HG03342 (cell line): ENCODE measurements around the gene VPS26B.
"Not testable (repeated sequence)": the region's sequence is repeated elsewhere in the genome, so short reads cannot be mapped to it uniquely, and the experiment has no call there.

Experiments used
- ATAC-seq: cut with Tn5 transposase; IDR thresholded peaks from one replicate; pipeline ENCODE4 v1.9.1; 2021; ENCODE audit warnings: mild to moderate bottlenecking, moderate library complexity; ENCODE audit not compliant: unreplicated experiment

VPS26B gene

DNA sequence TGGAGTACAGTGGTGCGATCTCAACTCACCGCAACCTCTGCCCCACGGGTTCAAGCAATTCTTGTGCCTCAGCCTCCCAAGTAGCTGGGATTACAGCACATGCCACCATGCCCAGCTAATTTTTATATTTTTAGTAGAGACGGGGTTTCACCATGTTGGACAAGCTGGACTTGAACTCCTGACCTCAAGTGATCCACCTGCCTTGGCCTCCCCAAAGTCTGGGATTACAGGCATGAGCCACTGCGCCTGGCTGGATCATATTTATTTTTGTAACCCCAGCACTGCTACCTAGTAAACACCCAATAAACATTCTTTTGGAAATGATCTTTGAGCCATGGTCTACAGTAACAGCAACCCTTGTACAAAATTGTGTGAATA lies 30.7 kb downstream of the VPS26B start:
- not testable (repeated sequence) for ATAC-seq

DNA sequence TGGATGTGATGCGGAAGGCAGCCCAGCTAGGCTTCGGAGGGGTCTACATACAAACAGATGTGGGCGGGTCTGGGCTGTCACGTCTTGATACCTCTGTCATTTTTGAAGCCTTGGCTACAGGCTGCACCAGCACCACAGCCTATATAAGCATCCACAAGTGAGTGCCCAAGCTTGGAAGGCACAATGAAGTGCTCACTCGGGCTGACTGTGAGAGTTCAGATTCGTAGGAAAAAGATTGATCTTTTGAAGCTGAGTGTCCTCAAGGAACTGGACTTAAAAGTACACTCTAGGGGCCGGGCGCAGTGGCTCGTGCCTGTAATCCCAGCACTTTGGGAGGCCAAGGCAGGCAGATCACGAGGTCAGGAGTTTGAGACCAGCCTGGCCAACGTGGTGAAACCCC lies 32.6 kb downstream of the VPS26B start:
- ATAC-seq = no peak

DNA sequence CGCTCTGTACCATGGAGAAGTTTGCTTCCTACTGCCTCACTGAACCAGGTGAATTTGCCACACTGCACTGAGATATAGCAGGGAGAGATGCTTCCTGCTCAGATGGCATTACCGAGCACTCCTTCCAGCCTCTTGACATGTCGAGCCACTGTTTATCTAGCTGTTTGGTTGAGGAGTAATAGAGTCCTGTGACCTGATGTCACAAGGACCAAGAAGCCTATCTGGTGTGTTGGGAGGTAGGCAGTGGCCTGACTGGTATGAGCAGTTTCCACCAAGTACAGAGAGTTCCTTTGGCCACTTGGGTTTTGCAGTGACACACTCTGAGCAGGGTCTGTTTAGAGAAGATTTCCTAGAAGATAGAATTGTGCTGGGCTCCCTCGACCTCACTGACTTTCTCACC lies 34.1 kb downstream of the VPS26B start:
- no peak for ATAC-seq

DNA sequence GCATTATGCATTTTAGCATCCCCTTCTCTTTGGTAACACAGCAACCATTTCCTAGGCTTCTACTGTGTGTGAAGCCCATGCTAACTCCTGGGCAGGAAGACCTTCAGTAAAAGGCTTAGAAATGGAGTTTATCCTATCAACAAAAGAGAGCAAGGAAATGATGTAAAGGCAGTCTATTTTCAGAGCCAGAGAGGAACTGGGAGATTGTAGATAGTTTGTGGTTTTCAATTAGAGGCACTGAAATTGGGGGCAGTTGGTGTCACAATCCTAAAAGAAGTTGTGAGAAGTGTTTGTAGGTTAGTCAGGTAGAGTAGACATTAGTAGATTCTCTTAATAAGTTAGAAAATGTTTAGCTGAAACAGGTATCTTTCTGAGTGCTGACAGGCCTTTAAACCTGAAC lies 36.0 kb downstream of the VPS26B start:
- ATAC-seq = no peak

DNA sequence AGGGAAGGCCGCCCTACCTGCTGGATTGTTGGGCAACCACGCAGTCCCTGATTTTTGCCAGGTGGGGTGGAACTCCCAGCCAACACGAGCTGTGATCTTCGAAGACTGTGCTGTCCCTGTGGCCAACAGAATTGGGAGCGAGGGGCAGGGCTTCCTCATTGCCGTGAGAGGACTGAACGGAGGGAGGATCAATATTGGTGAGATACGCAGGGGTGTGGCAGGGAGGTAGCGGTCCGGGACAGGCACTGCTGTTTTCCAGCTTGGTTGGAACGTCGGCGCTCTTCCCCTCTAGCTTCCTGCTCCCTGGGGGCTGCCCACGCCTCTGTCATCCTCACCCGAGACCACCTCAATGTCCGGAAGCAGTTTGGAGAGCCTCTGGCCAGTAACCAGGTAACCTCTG lies 36.5 kb downstream of the VPS26B start:
- no peak for ATAC-seq

DNA sequence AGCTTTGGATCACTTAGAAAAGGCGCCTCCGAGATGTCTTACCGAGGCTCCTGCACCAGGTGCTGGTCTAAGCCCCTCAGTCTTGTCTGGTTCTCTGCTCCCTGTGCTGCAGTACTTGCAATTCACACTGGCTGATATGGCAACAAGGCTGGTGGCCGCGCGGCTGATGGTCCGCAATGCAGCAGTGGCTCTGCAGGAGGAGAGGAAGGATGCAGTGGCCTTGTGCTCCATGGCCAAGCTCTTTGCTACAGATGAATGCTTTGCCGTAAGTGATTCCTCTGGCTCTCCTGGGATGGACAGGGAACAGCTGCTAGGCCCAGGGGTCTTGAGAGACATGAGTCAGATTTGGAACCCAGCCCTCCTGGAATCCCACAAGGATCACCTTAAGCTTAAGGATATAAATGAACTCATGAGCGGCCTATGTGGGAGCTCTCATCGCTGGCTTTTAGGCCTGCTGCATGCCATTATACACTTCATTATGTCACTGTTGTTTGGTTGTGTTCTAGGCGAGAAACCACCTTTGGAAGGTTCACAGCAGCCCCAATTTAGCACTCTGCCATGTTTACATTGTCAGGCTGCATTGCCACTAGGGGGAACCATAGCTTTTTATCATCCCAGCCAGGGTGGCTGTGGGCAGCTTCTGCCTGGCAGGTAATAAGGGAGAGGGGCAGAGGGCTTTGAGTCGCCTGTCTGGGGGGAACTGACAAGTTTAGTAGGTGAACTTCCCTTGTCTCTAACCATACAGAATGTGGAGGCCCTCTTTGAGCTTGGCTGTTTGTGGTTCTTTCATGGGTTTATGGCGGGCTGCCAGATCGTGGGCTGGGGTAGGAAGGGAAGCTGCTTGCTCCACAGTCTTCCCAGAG lies 37.4 kb downstream of the VPS26B start:
- ATAC-seq = no peak

DNA sequence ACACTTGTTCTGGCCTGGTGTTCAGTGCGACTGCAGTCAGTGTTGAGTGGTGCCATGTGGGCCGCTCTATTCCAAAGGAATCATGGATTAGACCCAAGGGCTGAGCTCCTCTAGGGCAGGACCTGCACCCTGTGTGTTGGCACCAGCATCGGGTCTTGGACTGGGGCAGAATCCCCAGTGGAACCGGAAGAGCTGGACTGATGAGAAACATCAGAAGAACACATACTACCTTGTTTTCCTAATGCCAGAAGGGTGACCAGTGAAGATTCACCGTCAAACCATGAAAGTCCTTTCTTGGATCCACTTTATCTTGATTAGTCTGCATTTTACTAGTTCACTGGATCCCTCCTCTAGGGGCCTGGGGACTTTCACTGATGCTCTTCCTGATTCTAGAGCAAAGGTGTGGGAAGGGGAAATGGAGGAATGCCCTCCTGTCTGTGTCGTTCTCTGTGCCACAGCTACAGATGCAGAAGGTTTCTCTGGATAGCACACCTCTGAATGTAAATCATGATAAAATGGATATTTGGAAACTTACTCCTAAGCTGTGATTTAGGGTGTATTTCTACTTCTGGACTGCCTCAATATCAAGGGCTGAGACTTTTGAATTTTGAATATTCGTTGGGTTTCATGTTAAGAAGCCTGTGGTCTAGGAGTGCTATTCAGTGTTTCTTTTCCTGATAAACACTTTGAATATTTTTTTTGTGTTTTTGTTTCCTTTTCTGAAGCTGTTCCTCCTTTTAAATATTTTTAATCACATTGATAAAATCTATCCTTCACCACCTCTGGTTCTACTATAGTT lies 40.7 kb downstream of the VPS26B start:
- no peak for ATAC-seq

DNA sequence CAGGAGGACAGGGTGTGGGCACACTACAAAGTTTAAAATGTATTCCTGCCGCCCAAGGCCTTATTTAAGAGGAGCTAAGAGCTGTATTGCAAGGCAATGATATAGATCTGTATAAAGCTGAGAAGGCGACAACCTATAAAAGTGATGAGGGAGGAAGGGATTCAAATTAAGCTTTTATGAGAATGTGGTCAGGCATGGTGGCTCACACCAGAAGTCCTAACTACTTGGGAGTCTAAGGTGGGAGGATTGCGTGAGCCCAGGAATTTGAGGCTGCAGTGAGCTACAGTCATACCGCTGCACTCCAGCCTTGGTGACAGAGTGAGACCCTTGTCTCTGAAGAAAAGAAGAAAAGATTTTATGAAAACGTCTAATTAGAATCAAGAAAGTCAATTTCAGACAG lies 42.0 kb downstream of the VPS26B start:
- ATAC-seq = no peak

DNA sequence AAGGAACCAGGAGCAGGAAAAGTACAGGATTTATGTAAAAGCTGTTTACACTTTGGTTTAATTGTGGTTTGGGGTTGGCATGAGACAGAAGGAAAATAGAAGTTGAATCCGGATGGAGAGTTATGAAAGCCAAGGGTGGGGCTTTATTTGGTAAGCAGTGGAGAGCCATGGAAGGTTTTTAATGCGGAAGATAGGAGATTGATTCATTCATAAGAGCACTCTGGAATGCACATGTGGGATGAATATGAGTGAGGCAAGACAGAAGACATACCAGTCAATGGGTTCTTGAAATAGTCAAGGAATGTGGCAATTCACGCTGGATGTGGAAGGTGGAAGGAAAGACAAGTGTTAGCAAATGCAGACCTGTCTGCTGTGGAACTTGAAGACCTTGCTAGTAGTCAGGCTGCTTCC lies 42.4 kb downstream of the VPS26B start:
- ATAC-seq = no peak

DNA sequence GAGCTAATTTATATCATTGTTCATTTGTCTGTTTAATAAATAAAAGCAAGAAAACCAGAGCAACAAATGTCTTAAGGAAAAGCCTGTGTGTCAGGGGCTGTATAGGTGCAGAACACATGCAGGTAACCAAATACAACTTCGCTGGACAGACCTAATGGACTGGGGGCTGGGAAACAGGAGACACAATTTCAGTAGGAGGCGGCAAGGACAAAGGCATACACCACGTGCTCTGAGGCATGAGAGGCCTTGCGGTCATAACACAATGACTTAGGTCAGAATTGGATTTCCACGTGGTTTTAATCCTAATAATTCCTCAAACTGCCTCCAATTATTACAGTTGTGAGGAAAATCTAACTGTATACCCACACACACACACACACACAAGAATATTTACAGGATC lies 43.0 kb downstream of the VPS26B start:
- no peak for ATAC-seq

DNA sequence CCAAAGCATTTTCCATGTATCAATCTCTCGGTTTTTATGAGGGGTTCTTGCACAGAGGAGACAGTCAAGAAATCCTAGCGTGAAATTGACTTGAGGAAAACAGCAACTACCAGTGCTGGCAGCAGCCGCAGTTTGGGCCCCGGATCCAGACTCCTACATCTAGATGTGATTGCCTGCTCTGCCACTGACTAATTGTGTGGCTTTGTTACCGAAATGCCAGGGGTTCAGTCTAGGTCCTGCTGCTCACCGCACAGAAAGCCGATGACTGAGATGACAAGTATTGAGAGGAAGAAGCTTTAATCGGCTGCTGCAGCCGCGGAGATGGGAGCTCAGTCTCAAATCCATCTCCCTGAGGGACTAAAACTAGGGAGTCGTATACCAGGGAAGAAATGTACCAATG lies 43.5 kb downstream of the VPS26B start:
- no peak for ATAC-seq

DNA sequence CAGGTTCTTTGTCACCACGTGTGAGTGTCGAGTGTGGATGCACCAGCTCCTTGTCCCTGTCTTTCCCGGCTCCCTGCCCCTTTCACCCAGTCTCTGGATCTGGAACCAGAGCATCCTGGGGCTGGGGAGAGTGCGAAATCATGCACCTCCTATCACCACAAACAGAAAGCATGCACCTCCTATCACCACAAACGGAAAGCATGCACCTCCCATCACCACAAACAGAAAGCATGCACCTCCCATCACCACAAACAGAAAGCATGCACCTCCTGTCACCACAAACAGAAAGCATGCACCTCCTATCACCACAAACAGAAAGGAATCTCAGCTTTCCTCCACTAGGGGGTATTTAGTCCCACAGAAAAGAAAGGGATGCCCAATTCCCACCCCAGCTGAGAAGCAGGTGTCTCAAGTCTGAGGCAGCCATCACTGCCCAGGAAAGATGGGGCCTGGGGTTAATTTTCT lies 45.8 kb downstream of the VPS26B start:
- ATAC-seq = no peak

DNA sequence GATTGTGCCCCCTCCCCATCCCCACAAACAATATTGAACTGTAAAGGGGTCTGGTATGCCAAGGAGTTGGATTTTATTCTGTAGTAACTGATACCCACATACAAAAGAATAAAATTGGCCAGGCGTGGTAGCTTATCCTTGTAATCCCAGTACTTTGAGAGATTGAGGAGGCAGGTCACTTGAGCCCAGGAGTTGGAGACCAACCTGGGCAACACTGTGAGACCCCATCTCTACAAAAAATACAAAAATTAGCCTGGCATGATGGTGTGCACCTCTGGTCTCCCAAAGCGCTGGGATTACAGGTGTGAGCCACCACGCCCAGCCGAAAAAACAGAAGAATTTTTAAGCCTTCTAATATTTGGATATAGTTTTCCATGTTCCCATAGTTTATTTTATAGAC lies 47.5 kb downstream of the VPS26B start:
- no peak for ATAC-seq

DNA sequence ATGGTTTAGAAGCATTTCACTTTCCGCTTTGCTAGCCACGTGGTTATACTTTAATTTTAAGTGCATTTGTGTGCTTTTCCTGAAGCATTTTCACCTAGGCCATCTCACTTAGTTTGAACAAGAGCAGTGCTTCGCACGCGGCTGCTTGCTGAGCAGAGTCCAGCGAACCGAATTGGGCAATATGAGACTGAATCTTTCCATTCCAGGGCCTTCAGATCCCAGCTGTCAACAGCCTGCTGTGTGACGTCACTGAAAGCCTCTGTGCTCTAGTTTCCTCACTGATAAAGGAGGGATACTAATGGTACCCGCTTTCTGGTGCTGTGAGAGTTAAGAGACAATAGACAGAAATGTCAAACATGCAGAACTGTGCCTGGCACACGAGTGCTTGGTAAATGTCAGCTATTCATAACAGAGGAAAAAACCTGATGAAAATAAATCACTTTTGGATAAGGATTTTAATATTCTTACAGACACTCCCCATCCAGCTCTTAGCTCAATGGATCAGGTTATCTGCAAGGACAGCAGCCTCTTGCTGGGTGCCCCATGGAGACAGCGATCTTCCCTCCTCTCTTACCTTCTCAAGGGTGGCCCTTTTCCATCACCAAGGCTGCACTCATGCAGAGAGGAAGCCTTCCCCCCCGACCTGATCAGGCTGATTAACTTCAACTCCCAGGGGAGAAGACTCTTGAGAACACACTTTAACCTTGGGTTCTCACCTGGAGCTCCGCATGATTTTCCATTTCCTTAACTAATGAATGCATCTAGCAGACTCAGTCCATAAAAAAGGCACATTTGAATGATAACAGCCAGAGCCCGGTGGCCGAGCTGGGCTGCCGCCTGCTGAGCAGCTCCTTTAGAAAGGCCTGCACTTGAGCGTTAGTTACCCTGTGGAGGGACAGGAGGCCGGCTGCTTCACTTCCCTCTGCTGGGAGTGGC lies 48.2 kb downstream of the VPS26B start:
- no peak for ATAC-seq

DNA sequence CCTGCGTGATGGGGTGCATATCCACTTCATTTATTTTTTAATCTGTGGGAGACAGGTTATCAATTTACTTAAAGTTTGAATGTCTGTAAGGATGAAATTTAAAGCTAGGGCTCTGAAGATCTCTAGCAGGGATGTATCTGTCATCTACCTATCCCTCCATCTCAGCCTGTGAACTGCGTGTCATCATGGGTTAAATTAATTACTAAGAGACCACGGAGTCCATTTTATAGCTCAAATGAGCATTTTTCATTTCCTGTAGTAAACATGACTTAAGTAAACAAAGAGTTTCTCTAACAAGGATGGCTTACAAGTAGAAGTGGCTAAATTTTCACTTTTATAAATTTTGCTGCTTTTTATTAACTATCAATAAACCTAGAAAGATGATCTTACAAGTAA lies 48.8 kb downstream of the VPS26B start:
- ATAC-seq = no peak

DNA sequence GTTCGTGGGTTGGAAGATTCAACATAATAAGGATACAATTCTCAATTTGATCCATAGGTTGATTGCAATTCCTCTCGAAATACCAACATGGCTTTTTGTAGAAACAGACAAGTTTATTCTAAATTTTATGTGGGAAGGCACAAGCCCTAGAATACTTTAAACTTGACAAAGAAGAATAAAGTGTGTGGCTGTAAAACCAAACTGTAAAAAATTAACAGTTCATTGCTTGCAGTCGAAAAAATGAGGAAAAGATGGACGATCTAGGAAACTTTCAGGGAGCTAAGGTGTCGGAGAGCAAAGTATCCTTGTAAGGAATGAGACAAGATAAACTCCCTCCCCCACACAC lies 50.7 kb downstream of the VPS26B start:
- ATAC-seq = no peak

DNA sequence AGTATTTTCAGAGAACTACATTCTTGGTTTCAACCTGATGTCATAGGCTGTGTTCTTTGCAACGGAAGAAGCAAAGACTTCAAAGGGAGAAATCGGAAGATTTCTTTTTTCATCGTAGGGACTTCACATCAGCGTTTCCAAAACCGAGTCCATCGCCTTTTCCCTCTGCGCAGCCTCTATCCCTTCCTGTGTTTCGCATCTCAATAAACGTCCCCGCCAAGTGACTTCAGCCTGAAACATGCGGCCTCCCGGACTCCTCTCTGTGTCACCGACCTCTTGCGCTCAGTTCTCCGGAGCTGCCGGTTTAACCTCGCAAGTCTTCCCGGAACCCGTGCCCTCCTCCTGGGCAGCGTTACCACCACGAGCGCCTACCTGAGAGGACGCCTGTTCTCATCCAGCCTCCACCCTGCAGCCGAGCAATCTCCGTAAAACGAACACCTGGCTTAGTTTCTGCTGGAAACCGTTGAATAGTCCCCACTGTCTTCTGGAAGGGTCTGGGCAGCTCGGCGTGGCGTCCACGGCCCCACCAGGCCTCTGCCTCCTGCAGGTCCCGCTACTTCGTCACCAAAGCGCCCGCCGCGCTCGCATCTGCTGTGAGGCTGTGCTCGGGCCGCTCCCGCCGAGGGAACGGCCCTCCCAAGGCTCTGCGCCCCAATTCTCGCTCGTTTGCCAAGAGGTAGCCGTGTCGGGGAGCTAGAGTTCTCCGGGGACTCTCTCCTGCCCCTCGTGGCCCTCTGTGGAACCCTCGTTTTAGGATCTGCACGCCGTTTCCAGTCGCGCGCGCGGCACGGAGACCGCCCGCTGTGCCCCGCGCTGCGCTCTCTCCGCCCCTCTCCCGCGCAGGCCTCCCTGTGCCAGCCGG lies 51.3 kb downstream of the VPS26B start, which contains the start of gene GLB1L3:
GLB1L3 (plus strand) TSS at position 846 of the 862 bp plus-strand sequence. CDS start 362 bp downstream, outside the sequence.
- ATAC-seq = peak; percentile 72

DNA sequence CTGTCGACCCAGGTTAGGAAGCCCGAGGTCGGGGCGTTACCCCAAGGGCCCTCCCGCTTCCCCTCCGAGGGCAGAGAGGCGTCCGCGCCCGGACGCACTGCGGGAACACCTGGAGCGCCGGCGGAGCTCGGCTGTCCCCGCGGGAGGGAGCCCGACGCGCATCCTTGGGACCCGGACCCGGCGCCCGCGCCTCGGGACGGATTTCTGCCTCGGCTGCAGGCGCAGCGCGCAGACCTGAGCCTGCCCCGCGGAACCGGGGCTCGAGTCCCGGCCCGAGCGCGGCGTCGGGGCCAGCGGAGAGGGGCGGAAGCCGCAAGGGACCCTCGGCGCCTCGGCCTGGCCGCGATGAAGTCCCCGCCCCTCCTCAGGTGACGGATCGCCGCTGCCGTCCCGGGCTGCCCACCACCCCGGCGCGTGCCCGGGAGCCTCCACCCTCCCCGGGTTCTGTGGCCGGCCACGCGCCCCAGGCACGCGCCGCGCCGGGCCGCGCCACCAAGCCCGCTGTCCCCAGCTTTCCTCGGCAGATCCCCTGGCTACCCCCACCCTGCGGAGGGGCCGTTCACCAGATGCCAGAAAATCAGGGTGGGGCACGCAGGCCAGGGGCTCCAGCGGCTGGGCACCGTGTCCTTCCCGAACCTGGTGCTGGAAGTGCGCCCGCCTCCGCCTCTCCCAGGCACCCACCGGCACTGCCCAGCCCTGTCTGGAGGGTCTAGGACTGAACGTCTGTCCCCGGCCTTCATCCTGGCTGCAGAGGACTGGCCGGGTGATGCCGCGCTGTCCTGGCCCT lies 52.1 kb downstream of the VPS26B start:
- peak; percentile 18 for ATAC-seq
